Endometrium (tissue), 2 donors: Measurements from ENCODE around the gene HNRNPUL1.
"Not testable (repeated sequence)": the region's sequence is repeated elsewhere in the genome, so short reads cannot be mapped to it uniquely, and the experiment has no call there.

Source experiments
- FAIRE-seq: peaks from 2 replicates; lab custom pipeline; 2012; peaks lifted over from hg19 to GRCh38; lab: Jason Lieb, UNC
- donor health status: control.
- donor health status: control.

HNRNPUL1 gene

GRCh38 chr19:41325947-41326706 is 62.0 kb downstream of the HNRNPUL1 start:
- FAIRE-seq: no peak

GRCh38 chr19:41327076-41327575 is 63.0 kb downstream of the HNRNPUL1 start:
- no peak for FAIRE-seq

- no peak for FAIRE-seq
These were observed 63.5 kb downstream of the HNRNPUL1 start for GRCh38 chr19:41327576-41328156.

- FAIRE-seq: no peak
These were observed 64.1 kb downstream of the HNRNPUL1 start for GRCh38 chr19:41328157-41328841.

GRCh38 chr19:41328842-41329225 is 64.7 kb downstream of the HNRNPUL1 start:
- FAIRE-seq: no peak

- no peak for FAIRE-seq
These were observed 66.3 kb downstream of the HNRNPUL1 start for GRCh38 chr19:41330481-41330880.

GRCh38 chr19:41330946-41331678 is 66.9 kb downstream of the HNRNPUL1 start:
- no peak for FAIRE-seq

- no peak for FAIRE-seq
These were observed 67.8 kb downstream of the HNRNPUL1 start for GRCh38 chr19:41332000-41332399.

GRCh38 chr19:41332468-41332867 is 68.3 kb downstream of the HNRNPUL1 start:
- FAIRE-seq: no peak

- no peak for FAIRE-seq
These were observed 70.6 kb downstream of the HNRNPUL1 start for GRCh38 chr19:41334793-41335192.

GRCh38 chr19:41335467-41335866 is 71.3 kb downstream of the HNRNPUL1 start:
- FAIRE-seq: no peak

- FAIRE-seq: no peak
These were observed 75.8 kb downstream of the HNRNPUL1 start for GRCh38 chr19:41339936-41340335.

- no peak for FAIRE-seq
These were observed 77.7 kb downstream of the HNRNPUL1 start for GRCh38 chr19:41341669-41342490.

GRCh38 chr19:41344162-41344561 is 80.0 kb downstream of the HNRNPUL1 start:
- no peak for FAIRE-seq

- FAIRE-seq: not testable (repeated sequence)
These were observed 82.7 kb downstream of the HNRNPUL1 start for GRCh38 chr19:41346916-41347315.

GRCh38 chr19:41350735-41351338 is 86.7 kb downstream of the HNRNPUL1 start:
- no peak for FAIRE-seq

- no peak for FAIRE-seq
These were observed 87.4 kb downstream of the HNRNPUL1 start for GRCh38 chr19:41351339-41352245.

- no peak for FAIRE-seq
These were observed 88.1 kb downstream of the HNRNPUL1 start for GRCh38 chr19:41352279-41352608.

- no peak for FAIRE-seq
These were observed 88.7 kb downstream of the HNRNPUL1 start for GRCh38 chr19:41352609-41353465.
